NB4 (cell line): ENCODE results near the gene MATN1.

Experiments
- CTCF ChIP-seq: IDR thresholded peaks from one replicate; pipeline ENCODE4 v1.5.1; 2012; ENCODE audit warnings: low read depth, low read length
- MAX ChIP-seq: IDR thresholded peaks from 2 replicates; pipeline ENCODE4 v1.6.1; 2011; ENCODE audit warnings: low read depth, low read length
- MYC ChIP-seq: IDR thresholded peaks from 2 replicates; pipeline ENCODE4 v1.6.1; 2011; ENCODE audit warnings: low read depth, low read length
- POLR2A ChIP-seq: IDR thresholded peaks from 2 replicates; pipeline ENCODE4 v1.6.1; 2011; ENCODE audit warnings: mild to moderate bottlenecking; ENCODE audit not compliant: insufficient read length; ENCODE audit errors: extremely low read depth

- TF ChIP-seq POLR2A (no peak), CTCF (no peak), MYC (no peak), MAX (no peak)
Observed at GRCh38 chr1:30687886-30688285, 35.5 kb downstream of the MATN1 start.
